ENCODE measurements around the gene INPP5A.
"Not testable (repeated sequence)": the region's sequence is repeated elsewhere in the genome, so short reads cannot be mapped to it uniquely, and the experiment has no call there.

Gene INPP5A

DNA sequence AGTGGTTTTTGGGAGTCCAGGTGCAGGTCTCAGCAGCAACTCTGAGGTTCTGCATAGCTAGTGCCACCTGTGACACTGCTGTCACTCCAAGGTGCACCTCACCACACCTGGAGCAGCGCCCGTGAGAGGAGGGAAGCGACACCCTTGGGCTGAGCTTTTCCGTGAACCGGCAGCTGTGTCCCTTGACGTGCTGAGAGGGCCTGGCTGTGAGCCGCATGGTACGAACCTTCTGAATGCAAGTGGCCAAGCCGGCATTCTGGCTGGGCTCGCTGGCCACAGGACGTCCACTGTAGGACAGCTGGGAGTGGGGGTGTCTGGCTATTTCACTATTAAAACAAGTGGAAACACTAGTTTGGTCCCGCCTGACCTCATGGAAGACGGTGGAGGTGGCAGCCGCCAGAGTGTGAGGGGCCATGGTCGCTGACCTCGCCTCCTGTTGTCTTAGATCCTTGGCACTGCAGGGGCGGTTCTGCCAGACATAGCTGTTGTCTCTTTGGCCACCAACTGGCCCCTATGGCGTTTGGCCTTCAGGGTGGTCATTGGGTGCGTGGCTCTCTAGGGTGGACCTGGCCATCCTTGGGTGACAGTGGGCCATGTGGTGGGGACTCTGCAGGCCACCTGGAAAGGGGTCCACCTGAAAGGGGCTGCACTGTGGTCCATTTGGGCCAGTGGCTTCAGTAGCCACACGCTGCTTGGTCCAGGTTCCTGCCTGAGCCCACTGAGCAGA, 12.9 kb downstream of the INPP5A start:
- DNase-seq = no peak

DNA sequence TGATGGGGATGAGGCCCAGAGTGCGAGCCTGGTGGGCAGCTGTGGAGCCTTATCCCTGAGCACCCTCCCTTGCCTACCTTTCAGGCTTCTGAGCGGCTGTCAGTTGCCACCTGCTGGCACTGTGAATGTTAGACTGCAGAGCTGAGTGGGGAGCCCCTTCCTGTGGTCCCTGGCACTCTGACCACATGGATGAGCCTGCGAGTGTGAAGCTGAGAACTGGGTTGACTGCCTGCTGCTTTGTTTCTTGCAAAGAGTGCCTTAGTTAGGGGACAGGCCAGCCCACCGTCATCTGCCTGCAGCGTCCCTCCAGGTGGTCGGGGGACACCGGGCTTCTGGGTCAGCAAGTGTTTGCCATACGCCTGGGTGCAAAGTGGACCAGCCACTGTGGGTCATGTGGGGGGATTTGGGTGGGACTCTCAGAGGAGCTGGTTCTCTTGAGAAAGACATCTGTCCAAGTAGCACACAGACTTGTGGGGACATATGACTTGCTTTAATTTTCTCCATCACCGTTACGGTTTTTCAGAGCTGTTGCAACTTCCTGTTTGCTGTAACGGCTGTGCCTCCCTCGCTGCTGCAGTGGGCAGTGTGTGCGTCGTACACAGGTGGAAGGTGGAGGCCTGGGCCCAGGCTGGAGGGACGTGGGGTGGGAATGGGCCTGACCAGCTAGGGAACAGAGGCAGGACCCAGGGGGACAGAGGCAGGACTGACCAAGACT, 13.7 kb downstream of the INPP5A start:
- DNase-seq = peak; percentile 66

DNA sequence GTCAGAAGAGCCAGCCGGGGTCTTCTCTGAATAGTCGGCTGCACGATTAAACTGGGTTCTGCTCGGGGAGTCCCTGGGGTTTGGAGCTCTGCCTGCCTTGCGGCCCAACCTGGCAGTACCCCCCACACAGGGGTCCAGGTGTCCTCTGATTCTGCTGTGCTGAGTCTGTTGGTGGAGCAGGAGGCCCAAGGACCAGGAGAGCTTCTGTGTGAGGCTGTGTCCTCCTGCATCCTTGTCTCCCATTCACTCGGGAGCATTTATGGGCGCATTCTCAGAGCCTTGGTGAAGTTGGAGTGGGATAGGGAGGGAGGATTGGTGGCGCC, 14.2 kb downstream of the INPP5A start:
- DNase-seq = no peak

DNA sequence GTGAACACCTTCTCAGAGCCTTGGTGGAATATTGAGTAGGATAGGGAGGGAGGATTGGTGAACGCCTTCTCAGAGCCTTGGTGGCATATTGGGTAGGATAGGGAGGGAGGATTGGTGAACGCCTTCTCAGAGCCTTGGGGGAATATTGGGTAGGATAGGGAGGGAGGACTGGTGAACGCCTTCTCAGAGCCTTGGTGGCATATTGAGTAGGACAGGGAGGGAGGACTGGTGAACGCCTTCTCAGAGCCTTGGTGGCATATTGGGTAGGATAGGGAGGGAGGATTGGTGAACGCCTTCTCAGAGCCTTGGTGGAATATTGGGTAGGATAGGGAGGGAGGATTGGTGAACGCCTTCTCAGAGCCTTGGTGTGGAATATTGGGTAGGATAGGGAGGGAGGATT, 15.0 kb downstream of the INPP5A start:
- not testable (repeated sequence) for DNase-seq

DNA sequence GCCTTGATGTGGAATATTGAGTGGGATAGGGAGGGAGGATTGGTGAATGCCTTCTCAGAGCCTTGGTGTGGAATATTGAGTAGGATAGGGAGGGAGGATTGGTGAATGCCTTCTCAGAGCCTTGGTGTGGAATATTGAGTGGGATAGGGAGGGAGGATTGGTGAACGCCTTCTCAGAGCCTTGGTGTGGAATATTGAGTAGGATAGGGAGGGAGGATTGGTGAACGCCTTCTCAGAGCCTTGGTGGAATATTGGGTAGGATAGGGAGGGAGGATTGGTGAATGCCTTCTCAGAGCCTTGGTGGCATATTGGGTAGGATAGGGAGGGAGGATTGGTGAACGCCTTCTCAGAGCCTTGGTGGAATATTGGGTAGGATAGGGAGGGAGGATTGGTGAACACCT, 16.0 kb downstream of the INPP5A start:
- not testable (repeated sequence) for DNase-seq

DNA sequence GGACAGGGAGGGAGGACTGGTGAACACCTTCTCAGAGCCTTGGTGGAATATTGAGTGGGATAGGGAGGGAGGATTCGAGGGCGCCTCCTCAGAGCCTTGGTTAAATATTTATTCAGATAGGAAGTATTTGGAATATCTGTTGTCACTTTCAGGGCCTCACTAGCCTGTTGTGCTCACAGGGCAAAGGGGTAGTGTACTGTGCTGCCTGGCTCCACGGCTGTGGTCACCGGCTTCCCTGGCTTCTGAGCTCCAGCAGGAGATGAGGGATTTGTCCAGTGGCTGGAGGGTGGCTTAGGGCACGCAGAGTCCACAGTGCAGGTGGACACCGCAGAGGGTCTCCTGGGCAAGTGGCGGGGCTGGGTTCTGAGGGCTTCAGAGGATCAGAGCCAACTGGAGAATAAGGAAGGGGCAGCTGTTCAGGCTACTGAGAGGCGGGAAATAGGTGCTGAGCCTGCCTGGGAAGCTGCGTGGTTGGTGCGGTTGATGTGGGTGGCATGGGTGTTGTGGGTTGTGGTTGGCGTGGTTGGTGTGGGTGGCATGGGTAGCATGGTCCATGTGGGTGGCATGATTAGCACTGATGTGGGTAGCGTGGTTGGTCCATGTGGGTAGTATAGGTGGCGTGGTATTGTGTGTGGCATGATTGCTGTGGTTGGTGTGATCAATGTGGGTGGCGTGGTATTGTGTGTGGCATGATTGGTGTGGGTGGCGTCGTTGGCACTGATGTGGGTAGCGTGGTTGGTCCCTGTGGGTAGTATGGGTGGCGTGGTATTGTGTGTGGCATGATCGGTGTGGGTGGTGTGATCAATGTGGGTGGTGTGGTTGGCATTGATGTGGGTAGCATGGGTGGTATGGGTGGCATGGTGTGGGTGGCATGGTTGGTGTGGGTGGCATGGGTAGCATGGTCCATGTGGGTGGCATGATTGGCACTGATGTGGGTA, 16.7 kb downstream of the INPP5A start:
- no peak for DNase-seq

DNA sequence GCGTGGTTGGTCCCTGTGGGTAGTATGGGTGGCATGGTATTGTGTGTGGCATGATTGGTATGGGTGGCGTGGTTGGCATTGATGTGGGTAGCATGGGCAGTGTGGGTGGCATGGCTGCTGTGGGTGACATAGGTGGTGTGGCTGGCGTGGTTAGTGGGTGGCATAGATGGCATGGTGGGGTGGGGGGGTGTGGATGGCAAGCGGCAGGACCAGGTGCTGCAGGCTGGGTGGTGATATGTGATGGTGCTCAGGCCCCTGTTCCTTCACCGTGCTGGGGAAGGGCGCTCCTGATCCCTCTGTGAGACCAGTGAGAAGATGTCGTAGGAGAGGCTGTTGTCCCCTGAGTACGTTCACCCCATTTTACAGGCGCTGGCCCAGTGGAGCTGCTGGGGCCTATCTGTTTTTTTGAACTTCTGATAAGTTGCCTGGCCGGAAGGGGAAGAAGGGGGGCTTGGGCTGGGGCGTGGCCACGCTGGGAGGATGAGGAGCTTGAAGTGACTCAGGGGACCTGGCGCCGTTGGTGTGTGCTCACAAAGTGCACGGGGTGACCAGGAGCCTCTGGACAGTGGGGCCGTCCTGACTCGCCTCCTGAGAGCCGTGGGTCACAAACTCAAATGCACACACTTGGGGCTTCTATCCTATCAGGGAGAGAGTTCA, 17.5 kb downstream of the INPP5A start:
- no peak for DNase-seq

DNA sequence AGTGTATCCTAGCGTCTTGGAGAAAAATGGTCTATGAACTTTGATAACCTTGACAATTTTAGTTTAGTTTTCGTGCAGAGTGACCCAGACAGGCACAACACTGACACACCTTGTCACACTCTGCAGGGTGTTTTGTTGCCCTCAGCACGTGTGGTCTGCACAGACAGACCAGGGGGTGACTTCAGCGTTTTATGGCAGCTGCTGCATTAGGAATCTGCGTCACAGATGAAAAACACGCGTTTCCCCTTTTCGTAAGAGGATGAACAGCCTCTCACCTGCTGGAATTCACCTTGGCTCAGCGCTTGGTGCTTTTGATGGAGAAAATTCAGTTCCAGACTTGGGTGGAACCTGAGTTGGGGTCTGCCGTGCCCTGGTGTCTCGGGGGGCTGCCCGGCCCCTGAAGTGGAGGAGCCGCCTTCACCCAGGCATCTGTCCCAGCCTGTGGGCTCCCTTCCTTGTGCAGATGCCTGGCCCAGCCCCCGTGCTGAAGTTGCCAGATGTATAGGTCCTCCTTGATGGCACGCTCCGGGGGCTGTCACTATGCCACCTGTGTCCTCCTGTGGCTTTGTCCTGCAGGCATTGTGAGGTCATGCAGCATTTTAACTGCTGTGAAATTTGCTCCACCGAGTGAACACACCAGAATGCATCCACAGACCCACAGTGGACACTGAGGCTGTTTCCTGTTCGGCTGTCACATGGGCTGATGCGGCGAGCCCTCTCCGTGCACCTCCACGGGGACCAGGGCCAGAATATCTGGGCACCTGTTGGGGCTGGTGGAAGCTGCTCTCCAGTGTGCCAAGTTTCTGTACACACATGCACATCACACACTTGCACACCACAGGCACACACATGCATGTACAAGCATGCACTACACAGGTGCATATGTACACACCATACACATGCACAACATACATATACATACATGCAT, 18.3 kb downstream of the INPP5A start:
- no peak for DNase-seq

DNA sequence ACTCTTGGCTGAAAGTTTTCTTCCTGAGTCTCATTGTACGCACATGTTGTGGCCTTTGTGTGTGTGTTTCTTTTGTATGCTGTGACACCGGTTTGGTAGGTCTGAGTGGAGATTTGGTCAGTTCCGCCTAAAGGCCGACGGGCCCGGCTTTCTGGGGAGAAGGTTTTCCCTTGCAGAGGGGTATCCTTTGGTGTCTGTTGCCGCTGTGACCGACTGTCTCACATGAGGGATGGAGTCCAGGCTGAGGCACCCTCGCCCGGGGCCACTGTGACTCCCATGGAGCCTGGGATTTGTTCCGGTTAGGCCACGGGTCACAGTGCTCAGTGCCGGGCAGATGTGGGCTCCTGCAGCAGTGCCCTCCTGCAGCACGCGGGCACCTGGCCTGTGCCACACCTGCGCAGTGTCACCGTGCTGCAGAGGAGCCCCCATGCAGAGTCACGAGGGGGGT, 19.4 kb downstream of the INPP5A start:
- DNase-seq = no peak

DNA sequence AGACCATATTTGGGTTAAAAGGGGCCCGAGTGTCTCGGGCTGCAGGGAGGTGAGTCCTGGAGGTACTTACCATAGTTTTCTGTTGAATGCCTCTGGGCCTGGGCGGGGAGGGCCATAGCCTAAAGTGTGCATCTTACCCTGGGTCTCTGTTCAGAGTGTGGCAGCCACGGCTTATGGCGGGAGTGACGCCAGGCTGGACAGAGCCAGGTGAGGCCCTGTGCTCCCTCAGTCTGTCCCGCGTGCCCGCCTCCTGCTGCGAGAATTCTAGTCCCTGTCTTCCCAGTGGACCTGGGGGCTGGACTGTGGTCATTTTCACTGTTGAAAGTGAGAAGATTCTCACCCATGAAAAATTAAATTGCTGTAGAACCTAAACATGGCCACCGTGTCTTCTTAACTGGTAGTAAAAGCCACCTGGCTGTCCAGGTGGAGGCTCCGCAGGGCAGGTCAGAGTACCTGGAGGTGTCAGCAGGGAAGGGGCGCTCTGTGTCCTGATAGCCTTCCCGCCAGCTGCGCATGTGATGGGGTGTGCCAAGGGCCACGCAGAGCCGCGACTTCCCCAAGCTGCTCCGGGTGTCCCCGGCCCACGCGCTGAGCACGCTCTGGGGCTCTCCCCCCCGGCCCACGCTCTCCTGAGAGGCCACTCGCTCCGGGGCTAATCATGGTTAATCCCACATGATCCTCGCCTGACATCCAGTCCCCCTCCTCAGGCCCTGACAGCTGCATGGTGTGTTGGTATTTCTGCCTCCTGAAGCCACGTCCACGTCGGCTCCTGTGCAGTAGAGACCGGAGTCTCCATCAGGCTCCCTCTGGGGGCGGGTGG, 20.3 kb downstream of the INPP5A start:
- DNase-seq = no peak

DNA sequence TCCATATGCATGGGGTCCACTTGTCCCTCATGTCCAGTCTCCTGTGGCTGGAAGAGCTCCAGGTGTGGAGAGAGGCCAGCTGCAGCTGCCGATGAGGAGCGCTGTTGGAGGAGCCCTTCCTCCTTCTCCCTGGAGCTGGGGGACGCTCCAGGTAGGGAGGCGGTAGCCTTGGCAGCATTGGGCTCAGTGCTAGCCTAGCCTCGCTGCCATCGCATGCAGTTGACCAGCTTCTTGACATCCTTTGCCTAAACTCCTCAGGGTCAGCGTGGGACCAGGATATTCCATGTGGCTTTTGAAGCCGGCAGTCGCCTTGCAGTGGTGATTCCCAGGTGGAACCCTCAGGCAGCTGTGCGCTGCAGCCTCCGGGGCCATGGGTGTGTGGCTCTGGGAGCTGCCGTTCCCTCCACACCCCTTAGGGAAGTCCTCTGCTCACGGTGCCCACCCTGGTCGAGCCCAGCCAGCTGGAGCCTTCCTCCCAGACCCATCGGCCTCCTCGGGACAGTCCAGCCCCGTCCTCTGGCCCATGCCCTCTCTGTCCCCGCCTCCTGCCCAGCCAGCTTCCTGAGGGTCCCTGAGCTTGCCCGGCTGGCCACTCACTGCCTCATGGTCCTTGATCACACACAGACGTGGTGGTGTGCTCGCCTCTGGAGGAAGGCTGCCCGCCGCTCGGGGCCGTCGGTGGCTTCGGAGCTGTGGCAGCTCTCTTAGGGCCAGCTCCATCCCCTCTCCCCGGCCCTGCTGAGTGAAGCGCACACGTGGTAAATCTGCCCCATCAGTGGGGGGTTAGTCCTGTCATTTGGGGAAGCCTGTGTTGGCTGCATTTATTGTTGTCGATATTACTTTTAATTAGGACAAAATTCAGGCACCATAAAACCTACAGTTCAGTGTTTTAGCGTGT, 21.2 kb downstream of the INPP5A start:
- no peak for DNase-seq

DNA sequence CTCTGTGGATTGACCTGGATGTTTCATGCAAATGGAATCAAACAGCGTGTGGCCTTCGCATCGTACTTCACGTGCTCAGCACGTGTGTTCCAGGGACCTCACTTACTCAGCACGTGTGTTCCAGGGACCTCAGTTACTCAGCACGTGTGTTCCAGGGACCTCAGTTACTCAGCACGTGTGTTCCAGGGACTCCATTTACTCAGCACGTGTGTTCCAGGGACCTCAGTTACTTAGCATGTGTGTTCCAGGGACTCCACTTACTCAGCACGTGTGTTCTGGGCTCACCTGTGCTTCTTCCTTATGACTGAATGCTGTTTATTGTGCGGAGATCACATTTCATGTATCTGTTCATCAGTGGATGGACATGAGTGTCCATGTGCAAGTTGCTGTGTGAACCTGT, 22.0 kb downstream of the INPP5A start:
- no peak for DNase-seq

DNA sequence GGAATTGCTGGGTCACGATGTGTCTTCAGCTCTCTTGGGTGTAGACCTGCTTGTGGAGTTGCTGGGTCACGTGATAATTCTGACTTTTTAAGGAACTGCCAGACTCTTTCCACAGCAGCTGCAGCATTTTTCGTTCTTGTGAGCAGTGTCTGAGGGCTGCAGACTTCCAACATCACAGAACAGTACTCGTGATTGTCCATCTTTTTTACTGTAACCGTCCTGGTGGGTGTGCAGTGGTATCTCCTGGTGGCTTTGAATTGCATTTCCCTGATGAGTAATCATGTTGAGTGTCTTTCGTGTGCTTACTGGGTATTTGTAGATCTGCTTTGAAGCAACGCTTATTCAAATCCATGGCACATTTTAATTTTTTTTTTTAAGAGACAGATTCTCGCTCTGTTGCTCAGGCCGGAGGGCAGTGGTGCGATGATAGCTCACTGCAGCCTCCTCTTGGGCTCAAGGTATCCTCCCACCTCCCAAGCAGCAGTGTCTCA, 22.7 kb downstream of the INPP5A start:
- DNase-seq = peak; percentile 70

DNA sequence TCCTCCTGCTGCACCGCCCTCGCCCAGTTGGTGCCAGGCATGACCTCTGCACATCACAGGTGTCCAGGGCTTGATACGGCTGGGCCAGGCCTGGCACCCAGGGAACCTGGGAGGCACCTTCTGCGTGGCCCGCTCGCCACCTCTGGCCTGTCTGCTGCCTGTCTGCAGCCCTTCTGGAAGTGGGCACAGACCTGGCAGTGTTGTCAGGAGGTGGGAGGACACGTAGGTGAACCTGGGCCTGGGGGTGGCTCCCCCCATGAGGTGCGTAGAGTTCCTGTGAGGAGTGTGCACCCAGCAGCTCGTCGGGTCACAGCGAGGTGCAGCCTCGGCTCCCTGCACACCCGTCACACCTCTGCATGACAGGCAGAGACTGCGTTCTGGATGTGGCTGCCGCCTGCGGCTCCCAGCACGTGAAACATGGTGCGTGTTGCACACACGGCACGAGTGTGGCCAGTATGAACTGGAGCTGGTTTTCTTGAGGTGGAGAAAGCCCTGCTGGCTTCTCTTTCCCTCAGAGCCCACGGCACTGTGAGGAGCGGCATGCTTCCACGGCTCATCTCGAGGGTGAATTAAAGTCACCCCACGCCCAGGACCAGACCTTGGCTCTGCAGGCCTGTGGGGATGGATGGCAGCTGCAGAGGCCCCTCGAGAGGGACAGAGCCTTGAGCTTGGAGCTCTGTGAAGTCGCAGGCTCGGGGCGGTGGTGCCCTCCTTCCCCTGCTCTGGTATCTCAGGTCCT, 24.8 kb downstream of the INPP5A start:
- no peak for DNase-seq

DNA sequence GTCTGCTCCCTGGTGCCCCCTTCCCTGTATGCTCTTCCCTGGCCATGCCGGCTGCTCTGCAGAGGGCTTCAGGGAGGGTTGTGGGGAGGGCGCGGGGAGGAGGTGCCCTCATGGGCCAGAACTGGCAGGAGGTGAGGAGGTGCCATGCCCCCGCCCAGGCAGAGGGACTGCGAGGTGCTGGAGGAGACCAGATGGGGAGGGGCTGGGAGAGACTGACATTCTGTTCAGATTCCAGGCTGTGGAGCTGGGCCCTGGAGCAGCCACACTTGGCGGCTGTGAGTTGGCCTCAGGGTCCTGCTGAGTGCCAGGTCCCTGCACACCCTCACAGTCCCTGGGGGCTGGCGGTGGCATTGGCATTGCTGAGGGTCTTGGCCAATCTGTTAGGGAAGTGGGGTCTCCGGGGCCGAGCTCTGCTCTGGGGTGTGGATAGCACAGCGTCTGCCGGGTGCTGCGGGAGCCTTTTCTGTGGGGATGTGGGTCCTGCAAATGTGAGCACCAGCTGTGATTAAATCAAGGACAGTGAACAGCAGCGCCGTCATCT, 25.4 kb downstream of the INPP5A start:
- no peak for DNase-seq

DNA sequence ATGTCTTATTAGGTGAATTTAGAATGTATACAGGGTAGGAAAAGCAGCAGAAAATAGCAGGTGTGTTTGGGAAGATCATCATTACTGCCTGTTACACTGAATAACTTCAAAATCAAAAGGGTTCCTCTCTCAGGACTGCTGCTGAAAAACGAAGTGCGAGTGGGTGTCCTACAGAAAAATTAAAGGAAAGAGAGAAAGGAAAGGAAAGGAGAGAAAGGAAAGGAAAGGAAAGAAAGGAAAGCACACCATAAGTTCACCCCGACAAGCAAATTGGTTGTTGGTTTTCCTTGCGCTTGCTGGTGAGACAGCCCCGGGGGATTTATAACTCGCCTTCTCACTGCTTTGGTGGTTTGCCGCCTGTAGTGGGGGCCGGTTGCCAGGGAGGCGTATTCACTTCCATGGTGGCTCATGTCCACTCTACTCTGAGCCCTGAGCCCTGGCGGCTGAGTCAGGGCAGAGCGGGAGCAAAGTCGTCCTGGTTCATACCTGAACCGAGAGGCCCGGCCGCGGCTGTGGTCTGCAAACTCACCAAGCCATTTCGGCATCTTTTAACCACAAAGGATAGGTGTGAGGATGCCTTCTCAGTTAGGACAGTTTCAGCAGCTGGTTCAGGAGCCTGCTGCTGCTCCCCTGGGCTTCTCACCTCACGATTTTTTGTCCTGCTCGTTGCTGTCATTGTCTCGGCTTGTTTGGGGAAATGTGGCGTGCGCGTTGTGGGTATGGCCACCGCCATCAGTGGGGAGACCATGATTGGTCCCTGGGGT, 26.1 kb downstream of the INPP5A start:
- DNase-seq = no peak

DNA sequence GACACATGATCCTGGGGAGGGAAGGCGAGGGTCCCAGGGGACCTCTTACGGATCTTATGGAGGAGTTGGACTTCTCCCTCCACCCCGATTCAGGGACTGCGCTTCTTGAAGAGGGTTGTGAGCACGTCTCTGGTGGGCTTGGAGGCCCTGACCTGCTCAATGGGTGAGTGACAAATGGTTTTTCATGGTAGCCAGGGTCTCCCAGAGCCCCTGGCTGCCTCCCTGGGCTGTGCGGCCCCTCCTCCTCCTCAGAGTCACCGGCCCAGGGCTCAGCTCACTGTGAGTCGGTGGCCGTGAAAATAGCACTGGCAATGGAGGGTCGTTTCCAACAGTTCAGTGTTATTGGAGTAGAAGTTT, 26.6 kb downstream of the INPP5A start:
- DNase-seq = no peak

DNA sequence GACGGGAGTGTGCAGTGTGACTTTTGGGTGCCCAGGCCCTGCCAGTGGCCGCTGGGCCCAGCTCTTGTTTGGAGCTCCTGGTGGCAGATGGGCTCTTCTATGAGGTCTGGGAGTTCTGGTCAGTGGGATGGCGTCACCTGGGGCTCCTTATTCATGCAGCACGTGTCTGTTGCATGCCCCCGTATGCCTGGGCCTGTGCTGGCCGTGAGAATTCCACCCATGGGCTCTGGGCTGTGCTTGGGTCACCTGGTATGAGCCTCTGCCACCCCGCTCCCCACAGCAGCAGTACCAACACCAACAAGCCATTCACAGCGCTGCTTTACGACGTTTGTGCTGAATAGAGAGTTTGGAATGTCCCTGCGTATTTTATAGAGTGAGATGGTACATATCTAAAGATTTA, 27.1 kb downstream of the INPP5A start:
- DNase-seq = no peak

All from inflammatory macrophage treated with lipopolysaccharide for 4 hours (primary cell).